Esophagus (tissue), 2 donors: ENCODE results near the gene SKOR1. TPM values are rescaled to one million over a fixed set of nuclear protein-coding genes. Genes with fewer than 3 reads are reported as not detected.

Source experiments
- H3K27ac ChIP-seq, 2 donors: one replicate each; pipeline ENCODE4 v1.5.1; 2013; ENCODE audit warnings: low read depth in 2 of 2, mild to moderate bottlenecking in 2 of 2, inconsistent platforms in 1 of 2, low read length in 1 of 2, moderate library complexity in 1 of 2
- H3K27me3 ChIP-seq, 2 donors: one replicate each; pipeline ENCODE4 v1.6.1; 2013; ENCODE audit warnings: low read length in 2 of 2, control low read depth in 1 of 2, mild to moderate bottlenecking in 1 of 2; ENCODE audit not compliant: insufficient read depth in 2 of 2, control insufficient read depth in 1 of 2
- H3K36me3 ChIP-seq, 2 donors: one replicate each; pipeline ENCODE4 v1.6.1; 2013; ENCODE audit warnings: low read length in 1 of 2; ENCODE audit not compliant: control insufficient read depth in 2 of 2, insufficient read depth in 2 of 2
- H3K4me1 ChIP-seq, 2 donors: one replicate each; pipeline ENCODE4 v1.6.1; 2013; ENCODE audit warnings: low read length in 1 of 2; ENCODE audit not compliant: control insufficient read depth in 2 of 2, insufficient read depth in 2 of 2
- H3K4me3 ChIP-seq, 2 donors: one replicate each; pipeline ENCODE4 v1.5.1; 2013; ENCODE audit warnings: low read length in 2 of 2, mild to moderate bottlenecking in 2 of 2, low read depth in 1 of 2, moderate library complexity in 1 of 2
- H3K9me3 ChIP-seq, 2 donors: one replicate each; pipeline ENCODE4 v1.6.1; 2013; ENCODE audit warnings: mild to moderate bottlenecking in 2 of 2, low read depth in 1 of 2, low read length in 1 of 2, moderate library complexity in 1 of 2; ENCODE audit not compliant: control insufficient read depth in 2 of 2, insufficient read depth in 1 of 2
- WGBS, 2 donors: extraction: QIAGEN DNeasy Blood & Tissue Kit; methylation state at CpG; one replicate each; pipeline ENCODE4 v1.1.7; 2013; 5-methylcytosine and 5-hydroxymethylcytosine counted together
- polyA plus RNA-seq, 2 donors: library from polyadenylated mRNA; stranded (reverse); fragments of 200-250 nt; gene quantifications; one replicate each; pipeline ENCODE4 v1.2.3, GENCODE V29; 2013
- donor health status: healthy with polysubstance abuse.
- donor health status: Bipolar disorder and iron deficiency.

Gene SKOR1
- polyA plus RNA-seq, 2 donors = 0.12 to 0.16 TPM

DNA sequence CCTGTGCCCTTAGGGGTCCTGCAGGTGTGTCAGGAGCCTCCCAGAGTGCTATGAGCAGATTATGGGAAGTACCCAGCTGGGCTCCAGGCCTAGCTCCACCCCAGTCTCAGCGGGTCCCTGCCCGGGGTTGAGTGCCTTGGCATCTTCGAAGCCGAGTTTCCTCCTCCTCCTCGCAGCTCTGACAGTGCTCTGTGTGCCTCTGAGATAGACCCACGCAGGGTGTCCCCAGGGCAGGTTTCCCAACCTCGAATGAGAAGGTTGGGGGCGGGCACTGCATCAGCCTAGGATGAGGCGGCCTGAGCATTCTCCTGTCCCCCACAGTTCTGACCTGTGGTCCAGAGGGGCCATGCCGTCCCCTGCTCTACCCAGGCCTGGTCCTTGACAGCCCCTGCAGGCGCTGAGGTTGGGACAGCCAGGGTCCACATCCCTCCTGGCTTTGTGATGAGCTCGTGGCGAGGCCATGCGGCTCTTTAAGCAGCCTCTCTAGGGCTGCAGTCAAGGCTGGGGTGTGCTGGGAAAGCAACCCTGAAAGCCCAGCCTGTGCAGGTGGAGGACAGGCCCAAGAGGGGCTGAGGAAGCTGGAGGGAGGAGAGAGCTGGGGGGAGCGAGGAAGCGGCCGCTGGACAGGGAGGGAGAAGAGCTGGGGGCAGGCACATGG is 20.2 kb upstream of the SKOR1 start:
- H3K4me3 ChIP-seq = no peak overlapping the region
- 83 to 91% methylated on average over 17 of the region's 17 CpGs for WGBS, 2 donors
- peaks cover 0 to 6% of the 10 kb centered on the region in 2 donors for H3K4me1 ChIP-seq
- no peak overlapping the region for H3K27ac ChIP-seq
- H3K36me3 ChIP-seq = peaks cover 4 to 6% of the 10 kb centered on the region in 2 donors
- no peaks in the 10 kb centered on the region for H3K27me3 ChIP-seq
- H3K9me3 ChIP-seq = no peaks in the 10 kb centered on the region

DNA sequence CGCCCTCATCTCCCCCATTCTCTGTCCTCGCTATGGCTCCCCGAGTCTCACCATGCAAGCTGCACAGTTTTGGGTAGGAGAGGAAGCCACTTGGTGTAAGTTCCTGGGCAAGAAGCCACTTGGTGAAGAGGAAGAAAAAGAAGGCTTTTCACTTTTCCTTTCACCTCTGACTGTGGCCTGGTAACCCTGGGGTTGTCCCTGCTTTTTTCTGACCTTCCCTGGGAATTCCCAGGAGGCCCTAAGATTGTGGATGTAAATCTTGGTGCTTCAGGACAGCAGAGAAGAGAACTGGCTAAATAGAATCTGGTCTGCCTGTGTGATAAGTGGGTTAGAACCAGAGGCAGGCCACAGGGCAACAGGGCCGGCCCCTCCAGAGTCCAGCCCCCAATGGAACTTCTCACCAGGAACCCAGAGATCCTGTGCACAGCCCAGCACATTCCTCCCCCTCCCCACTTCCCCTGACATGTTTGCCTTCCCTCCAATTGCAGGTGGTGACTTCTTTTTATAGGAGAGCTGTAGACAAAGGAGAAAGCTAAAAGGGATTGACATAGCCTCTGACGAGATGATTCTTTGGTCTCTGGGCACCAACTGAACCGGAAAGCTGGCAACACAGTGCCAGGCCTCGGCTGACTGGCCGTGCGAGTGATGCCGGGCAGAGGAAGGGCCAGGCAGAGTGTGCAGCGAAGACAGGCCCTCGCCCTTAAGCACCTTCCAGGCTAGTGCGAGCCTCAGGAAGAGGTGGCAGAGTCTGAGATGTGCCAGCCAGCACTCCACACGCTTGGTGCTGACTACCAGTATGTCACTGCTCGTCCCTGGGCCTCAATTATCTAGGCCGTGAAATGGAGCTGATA is 19.4 kb upstream of the SKOR1 start:
- no peaks in the 10 kb centered on the region for H3K27me3 ChIP-seq
- peaks cover 0 to 6% of the 10 kb centered on the region in 2 donors for H3K4me1 ChIP-seq
- 87 to 92% methylated on average over 16 of the region's 16 CpGs for whole genome bisulfite sequencing, 2 donors
- no peak overlapping the region for H3K27ac ChIP-seq
- H3K4me3 ChIP-seq = no peak overlapping the region
- no peaks in the 10 kb centered on the region for H3K9me3 ChIP-seq
- peaks cover 4 to 6% of the 10 kb centered on the region in 2 donors for H3K36me3 ChIP-seq

DNA sequence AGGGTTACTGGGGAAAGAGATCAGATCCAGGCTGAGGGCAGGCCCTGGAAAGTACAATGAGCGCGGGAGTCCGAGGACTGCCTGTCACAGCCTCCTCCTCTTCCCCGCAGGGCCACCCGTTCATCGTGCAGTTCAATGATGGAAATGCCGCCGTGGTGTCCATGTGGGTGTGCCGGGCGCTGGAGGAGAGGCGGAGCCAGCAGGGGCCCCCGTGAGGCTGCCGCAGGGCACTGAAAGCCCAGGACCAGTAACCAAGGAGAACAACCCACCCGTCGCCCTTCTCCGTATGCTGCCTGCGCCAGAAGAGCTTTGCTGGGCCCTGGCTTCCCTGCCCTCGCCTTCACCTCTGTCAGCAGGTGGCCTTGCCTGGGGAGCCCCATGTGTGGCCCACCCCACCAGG is 18.8 kb upstream of the SKOR1 start:
- Histone ChIP-seq H3K27ac (no peak overlapping the region), H3K27me3 (no peaks in the 10 kb centered on the region), H3K4me3 (no peak overlapping the region), H3K9me3 (no peaks in the 10 kb centered on the region), H3K36me3 (peaks cover 4 to 6% of the 10 kb centered on the region in 2 donors), H3K4me1 (peaks cover 0 to 6% of the 10 kb centered on the region in 2 donors)
- whole genome bisulfite sequencing, 2 donors = 96 to 97% methylated on average over 18 of the region's 18 CpGs

DNA sequence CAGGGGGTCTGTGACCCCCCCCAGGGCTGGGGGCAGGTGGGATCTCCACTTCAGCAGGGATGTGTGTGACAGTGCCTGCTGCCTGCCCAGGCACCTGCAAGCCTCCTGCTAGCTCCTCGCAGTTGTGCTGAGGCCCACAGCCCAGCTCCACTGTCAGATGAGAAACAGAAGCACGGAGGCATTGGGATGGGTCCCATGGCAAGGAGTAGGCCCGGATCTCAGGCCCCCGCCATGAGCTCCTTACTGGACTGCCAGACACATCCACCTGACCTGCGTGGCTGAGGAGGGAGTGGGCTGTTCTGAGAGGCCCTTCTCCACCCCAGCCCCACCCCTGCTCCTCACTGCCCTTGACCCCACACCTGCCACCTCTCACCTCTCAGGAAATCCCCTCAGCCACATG is 18.2 kb upstream of the SKOR1 start:
- no peak overlapping the region for H3K4me3 ChIP-seq
- no peaks in the 10 kb centered on the region for H3K9me3 ChIP-seq
- H3K27me3 ChIP-seq = no peaks in the 10 kb centered on the region
- no peak overlapping the region for H3K27ac ChIP-seq
- peaks cover 0 to 6% of the 10 kb centered on the region in 2 donors for H3K4me1 ChIP-seq
- peaks cover 4 to 6% of the 10 kb centered on the region in 2 donors for H3K36me3 ChIP-seq
- WGBS, 2 donors = 90% methylated on average over 5 of the region's 5 CpGs

DNA sequence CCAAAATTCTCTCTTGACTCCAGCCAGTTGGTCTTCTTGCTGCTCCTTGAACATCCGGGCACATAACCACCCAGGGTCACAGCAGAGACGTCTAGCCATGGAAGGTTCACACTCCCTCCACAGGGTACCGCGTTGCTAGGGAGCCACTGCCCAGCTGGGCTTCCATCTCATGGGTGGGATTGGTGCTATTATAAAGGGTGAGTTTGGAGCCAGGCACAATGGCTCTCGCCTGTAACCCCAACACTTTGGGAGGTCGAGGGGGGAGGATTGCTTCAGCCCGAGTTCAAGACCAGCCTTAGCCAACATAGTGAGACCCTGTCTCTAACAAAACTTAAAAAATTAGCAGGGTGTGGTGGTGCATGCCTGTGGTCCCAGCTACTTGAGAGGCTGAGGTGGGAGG is 17.5 kb upstream of the SKOR1 start:
- Histone ChIP-seq H3K4me1 (peaks cover 0 to 6% of the 10 kb centered on the region in 2 donors), H3K27ac (no peak overlapping the region), H3K4me3 (no peak overlapping the region), H3K27me3 (no peaks in the 10 kb centered on the region), H3K36me3 (peaks cover 4% of the 10 kb centered on the region in 2 donors), H3K9me3 (no peaks in the 10 kb centered on the region)
- WGBS, 2 donors = 96 to 97% methylated on average over 7 of the region's 7 CpGs

DNA sequence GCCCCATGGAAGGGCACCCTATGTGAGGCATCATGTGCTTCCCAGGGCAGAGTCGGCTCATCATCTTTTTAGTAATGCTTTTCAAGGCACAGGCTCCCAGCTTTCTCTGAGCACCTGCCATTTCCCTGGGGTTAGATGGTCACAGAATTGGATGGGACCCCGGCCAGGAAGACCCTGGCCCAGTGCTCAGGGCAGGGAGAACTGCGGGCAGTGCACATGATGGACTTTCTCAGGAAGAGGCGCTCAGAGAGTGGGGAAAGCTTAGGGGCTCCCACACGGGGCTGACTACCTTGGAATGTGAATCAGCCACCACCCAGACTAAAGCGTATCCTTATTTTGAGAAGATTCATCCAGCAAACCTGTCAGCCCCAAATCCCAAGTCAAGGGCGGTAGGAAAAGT is 16.5 kb upstream of the SKOR1 start:
- 87 to 92% methylated on average over 7 of the region's 7 CpGs for WGBS, 2 donors
- no peaks in the 10 kb centered on the region for H3K9me3 ChIP-seq

DNA sequence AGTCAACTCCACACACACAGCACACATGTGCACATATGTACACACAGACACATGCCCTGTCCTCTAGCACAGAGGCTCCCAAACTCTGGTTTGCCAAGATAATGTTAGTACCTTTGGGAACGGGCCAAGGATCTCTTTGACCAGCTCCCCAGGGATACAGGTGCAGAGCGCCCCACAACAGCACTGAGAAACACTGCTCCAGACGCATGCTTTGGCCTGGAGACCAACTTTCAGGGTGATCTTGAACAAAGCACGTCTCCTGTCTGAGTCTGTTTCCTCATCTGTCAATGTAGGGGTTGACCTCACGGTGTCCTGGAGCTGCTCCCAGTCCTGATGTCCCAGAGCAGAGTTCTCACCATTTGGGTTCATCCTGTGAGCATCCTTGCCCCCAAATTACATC is 15.9 kb upstream of the SKOR1 start:
- H3K9me3 ChIP-seq = no peaks in the 10 kb centered on the region
- 90 to 91% methylated on average over 5 of the region's 5 CpGs for WGBS, 2 donors

More for the DNA sequence above, 16.5 kb upstream of the SKOR1 start:
- Histone ChIP-seq H3K4me1 (peaks cover 0 to 6% of the 10 kb centered on the region in 2 donors), H3K27me3 (no peaks in the 10 kb centered on the region), H3K4me3 (no peak overlapping the region), H3K36me3 (peaks cover 4% of the 10 kb centered on the region in 2 donors), H3K27ac (no peak overlapping the region)

DNA sequence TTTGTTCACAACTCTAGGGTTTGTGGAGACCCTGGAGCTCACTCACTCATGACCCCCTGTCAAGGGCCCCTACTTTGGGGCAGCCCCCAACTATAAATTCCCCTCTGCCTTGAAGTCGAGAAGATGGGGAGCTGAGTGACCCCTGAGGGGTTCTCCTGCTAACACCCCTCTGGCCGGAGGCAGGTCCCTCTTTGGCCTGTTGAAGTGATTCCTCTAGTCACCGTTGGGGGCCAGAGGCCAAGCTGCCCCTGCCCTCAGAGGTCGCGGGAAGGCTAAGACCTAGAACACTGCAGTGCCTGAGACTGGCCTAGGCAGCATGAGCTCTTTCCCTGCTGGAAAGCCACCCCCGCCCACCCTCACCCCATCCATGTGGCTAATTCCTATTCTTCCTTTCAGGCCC is 15.4 kb upstream of the SKOR1 start:
- Histone ChIP-seq H3K4me1 (no peaks in the 10 kb centered on the region), H3K36me3 (peaks cover 4% of the 10 kb centered on the region in 2 donors), H3K4me3 (no peak overlapping the region), H3K9me3 (peaks cover 0 to under 1% of the 10 kb centered on the region in 2 donors), H3K27me3 (no peaks in the 10 kb centered on the region), H3K27ac (no peak overlapping the region)
- WGBS, 2 donors = 86% methylated on average over 6 of the region's 6 CpGs

More for the DNA sequence above, 15.9 kb upstream of the SKOR1 start:
- no peak overlapping the region for H3K4me3 ChIP-seq
- no peaks in the 10 kb centered on the region for H3K27me3 ChIP-seq
- H3K4me1 ChIP-seq = peaks cover 0 to 3% of the 10 kb centered on the region in 2 donors
- peaks cover 4% of the 10 kb centered on the region in 2 donors for H3K36me3 ChIP-seq
- H3K27ac ChIP-seq = no peak overlapping the region

DNA sequence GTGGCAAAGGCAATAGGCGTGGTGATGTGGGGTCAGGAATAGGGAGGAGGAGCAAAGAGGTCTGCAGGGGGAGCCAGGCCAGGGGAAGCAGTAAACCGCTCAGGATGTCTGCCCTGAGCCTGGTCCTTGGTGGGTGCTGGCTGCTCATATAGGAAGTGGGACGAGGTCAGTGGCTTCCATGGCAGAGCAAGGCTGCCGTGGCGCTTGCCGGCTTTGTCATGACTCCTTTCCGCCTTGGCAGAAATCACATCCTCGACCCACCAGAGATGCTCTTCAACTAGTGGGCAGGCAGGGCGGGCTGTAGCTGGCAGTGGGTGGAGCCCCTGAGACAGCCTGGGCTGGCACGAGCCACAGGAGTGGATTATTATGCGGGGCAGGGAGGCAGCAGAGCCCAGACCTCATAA is 13.1 kb upstream of the SKOR1 start:
- no peak overlapping the region for H3K4me3 ChIP-seq
- 73 to 76% methylated on average over 11 of the region's 11 CpGs for WGBS, 2 donors
- peaks cover 0 to 5% of the 10 kb centered on the region in 2 donors for H3K9me3 ChIP-seq
- no peak overlapping the region for H3K27ac ChIP-seq
- no peaks in the 10 kb centered on the region for H3K4me1 ChIP-seq
- peaks cover 0 to 5% of the 10 kb centered on the region in 2 donors for H3K27me3 ChIP-seq
- peaks cover 0 to under 1% of the 10 kb centered on the region in 2 donors for H3K36me3 ChIP-seq
